Aorta (tissue), 5 donors: ENCODE data around the gene TUBA8. TPM values are rescaled to one million over a fixed set of nuclear protein-coding genes. Genes with fewer than 3 reads are reported as not detected.
A peak's percentile ranks its signal among the peaks of the same experiment; 100 is the strongest.
"Not testable (repeated sequence)": the region's sequence is repeated elsewhere in the genome, so short reads cannot be mapped to it uniquely, and the experiment has no call there.

Experiments used
- ATAC-seq: fragments of 200-7000 bp; cut with Tn5 transposase; one replicate; pipeline ENCODE4 v1.9.1; 2022; ENCODE audit warnings: moderate library complexity; ENCODE audit not compliant: low FRiP score
- DNase-seq, 2 donors: peaks; one replicate each; pipeline ENCODE4 v3.0.0-alpha.2; 2020
- H3K27ac ChIP-seq, 2 donors: one replicate each; pipeline ENCODE4 v1.5.1; 2013; ENCODE audit warnings: low read length in 2 of 2, mild to moderate bottlenecking in 2 of 2, moderate library complexity in 2 of 2, control low read depth in 1 of 2, inconsistent platforms in 1 of 2, low read depth in 1 of 2
- H3K27me3 ChIP-seq, 2 donors: one replicate each; pipeline ENCODE4 v1.6.1; 2013; ENCODE audit warnings: control low read depth in 1 of 2, low read length in 1 of 2, mild to moderate bottlenecking in 1 of 2, moderate library complexity in 1 of 2; ENCODE audit not compliant: insufficient read depth in 2 of 2, control insufficient read depth in 1 of 2
- H3K36me3 ChIP-seq, 2 donors: one replicate each; pipeline ENCODE4 v1.6.1; 2013; ENCODE audit warnings: control low read depth in 1 of 2, low read length in 1 of 2, mild to moderate bottlenecking in 1 of 2; ENCODE audit not compliant: insufficient read depth in 2 of 2, control insufficient read depth in 1 of 2
- H3K4me1 ChIP-seq, 2 donors: one replicate each; pipeline ENCODE4 v1.6.1; 2013; ENCODE audit warnings: low read length in 2 of 2, control low read depth in 1 of 2, mild to moderate bottlenecking in 1 of 2, moderate library complexity in 1 of 2; ENCODE audit not compliant: insufficient read depth in 2 of 2, control insufficient read depth in 1 of 2
- H3K4me3 ChIP-seq, 2 donors: one replicate each; pipeline ENCODE4 v1.5.1; 2013; ENCODE audit warnings: low read length in 2 of 2, control low read depth in 1 of 2, mild to moderate bottlenecking in 1 of 2
- H3K9me3 ChIP-seq: one replicate; pipeline ENCODE4 v1.6.1; 2013; ENCODE audit warnings: mild to moderate bottlenecking, low read length; ENCODE audit not compliant: control insufficient read depth
- WGBS, 2 donors: extraction: QIAGEN DNeasy Blood & Tissue Kit; methylation state at CpG; one replicate each; pipeline ENCODE4 v1.1.7; 2013; 5-methylcytosine and 5-hydroxymethylcytosine counted together
- intact Hi-C, 2 donors: fragments of 100-400 bp; cut with DNase I; formaldehyde crosslinking; loops; one replicate each; pipeline versions ENCODE4 v1.14.2 to v1.15.0; 2022
- polyA plus RNA-seq, 2 donors: library from polyadenylated mRNA; stranded (reverse); fragments of 200-250 nt; gene quantifications; one replicate each; pipeline ENCODE4 v1.2.3, GENCODE V29; 2013
- total RNA-seq, 2 donors: library from RNA; stranded (reverse); fragmentation: NEBNext Ultra II Directional; extraction: Animal tissue kit (Norgen Biotek cat#: 25700); gene quantifications; one replicate each; pipeline ENCODE4 v1.2.1, GENCODE V29; 2021
- donor health status: healthy with polysubstance abuse.
- donor health status: Bipolar disorder and iron deficiency.
- donor health status: DM: no; HTN: no; CAD: no.
- donor health status: DM: no; HTN: no; CAD: no.
- donor health status: DM: yes; HTN: yes; CAD: no.

Gene TUBA8
- total and polyA plus RNA-seq, 4 donors = 1.6 to 3.1 (median 2.6) TPM

- intact Hi-C loops, H3K4me3 ChIP-seq, H3K9me3 ChIP-seq, ATAC-seq, H3K27me3 ChIP-seq, H3K36me3 ChIP-seq, H3K27ac ChIP-seq, H3K4me1 ChIP-seq: not testable (repeated sequence)
- DNase-seq = peak in 1 of 2 donors; percentile 63
- 86 to 89% methylated on average over 19 of the region's 19 CpGs for WGBS, 2 donors
These were observed 12.9 kb downstream of the TUBA8 start for GRCh38 chr22:18123476-18124025.

GRCh38 chr22:18126606-18127005 is 16.0 kb downstream of the TUBA8 start:
- Histone ChIP-seq H3K27me3 (no peaks in the 10 kb centered on the region), H3K27ac (no peak overlapping the region), H3K9me3 (no peaks in the 10 kb centered on the region), H3K4me3 (no peak overlapping the region), H3K4me1 (no peaks in the 10 kb centered on the region), H3K36me3 (no peaks in the 10 kb centered on the region)
- WGBS, 2 donors = 98 to 99% methylated on average over 18 of the region's 18 CpGs
- ATAC-seq (no peak), DNase-seq (peak in 1 of 2 donors; percentile 59)
- intact Hi-C loops = no loop called here

- Histone ChIP-seq H3K36me3 (no peaks in the 10 kb centered on the region), H3K27me3 (no peaks in the 10 kb centered on the region), H3K27ac (no peak overlapping the region), H3K9me3 (no peaks in the 10 kb centered on the region), H3K4me1 (no peaks in the 10 kb centered on the region), H3K4me3 (no peak overlapping the region)
- ATAC-seq = no peak
- peak in 1 of 2 donors; percentile 7 for DNase-seq
- intact Hi-C loops = no loop called here
- WGBS, 2 donors = 93 to 94% methylated on average over 8 of the region's 8 CpGs
These were observed 19.4 kb downstream of the TUBA8 start for GRCh38 chr22:18130018-18130417.

GRCh38 chr22:18130699-18131429 is 20.3 kb downstream of the TUBA8 start:
- Histone ChIP-seq H3K36me3 (no peaks in the 10 kb centered on the region), H3K27me3 (no peaks in the 10 kb centered on the region), H3K27ac (no peak overlapping the region), H3K4me3 (no peak overlapping the region), H3K9me3 (no peaks in the 10 kb centered on the region), H3K4me1 (no peaks in the 10 kb centered on the region)
- DNase-seq (peak in 1 of 2 donors; percentile 73), ATAC-seq (no peak)
- intact Hi-C loops = no loop called here
- 95 to 96% methylated on average over 20 of the region's 20 CpGs for WGBS, 2 donors

- intact Hi-C loops = no loop called here
- Histone ChIP-seq H3K27ac (no peak overlapping the region), H3K36me3 (no peaks in the 10 kb centered on the region), H3K4me1 (no peaks in the 10 kb centered on the region), H3K9me3 (no peaks in the 10 kb centered on the region), H3K27me3 (no peaks in the 10 kb centered on the region), H3K4me3 (no peak overlapping the region)
- 46 to 50% methylated on average over 2 of the region's 2 CpGs for WGBS, 2 donors
- DNase-seq (no peak), ATAC-seq (peak; percentile 65)
These were observed 22.8 kb downstream of the TUBA8 start for GRCh38 chr22:18133452-18133851.

- H3K27ac ChIP-seq = no peak overlapping the region
- WGBS, 2 donors = 90 to 92% methylated on average over 21 of the region's 21 CpGs
- H3K4me1 ChIP-seq = no peaks in the 10 kb centered on the region
- no peaks in the 10 kb centered on the region for H3K9me3 ChIP-seq
- no peaks in the 10 kb centered on the region for H3K36me3 ChIP-seq
- peak in 1 of 2 donors; percentile 76 for DNase-seq
- intact Hi-C loops = no loop called here
- H3K27me3 ChIP-seq = no peaks in the 10 kb centered on the region
- peak; percentile 50 for ATAC-seq
- no peak overlapping the region for H3K4me3 ChIP-seq
These were observed 26.1 kb downstream of the TUBA8 start for GRCh38 chr22:18136563-18137320.

GRCh38 chr22:18141004-18141403 is 30.4 kb downstream of the TUBA8 start:
- H3K27ac ChIP-seq, ATAC-seq, H3K4me1 ChIP-seq, H3K4me3 ChIP-seq, DNase-seq, H3K9me3 ChIP-seq, intact Hi-C loops, H3K27me3 ChIP-seq, H3K36me3 ChIP-seq: not testable (repeated sequence)
- WGBS, 2 donors = 95% methylated on average over 6 of the region's 6 CpGs

- Histone ChIP-seq H3K36me3 (no peaks in the 10 kb centered on the region), H3K4me3 (no peak overlapping the region), H3K27ac (no peak overlapping the region), H3K27me3 (no peaks in the 10 kb centered on the region), H3K4me1 (no peaks in the 10 kb centered on the region), H3K9me3 (no peaks in the 10 kb centered on the region)
- intact Hi-C loops = no loop called here
- DNase-seq = no peak
- no peak for ATAC-seq
These were observed 33.5 kb downstream of the TUBA8 start for GRCh38 chr22:18144105-18144504.
